HEK293T (cell line): ENCODE results near the gene CRYBB1.

Experiments
- FOXA1 ChIP-seq: fragments of 450-650 bp; IDR thresholded peaks from 2 replicates; pipeline ENCODE4 v1.6.1; 2016; ENCODE audit warnings: mild to moderate bottlenecking
- FOXK2 ChIP-seq: fragments of 450-650 bp; IDR thresholded peaks from 2 replicates; pipeline ENCODE4 v1.6.1; 2016; ENCODE audit warnings: mild to moderate bottlenecking
- PKNOX1 ChIP-seq: fragments of 450-650 bp; IDR thresholded peaks from 2 replicates; pipeline ENCODE4 v1.6.1; 2016

- TF ChIP-seq FOXK2 (no peak), PKNOX1 (no peak), FOXA1 (no peak)
Observed at GRCh38 chr22:26558248-26558895, 59.5 kb downstream of the CRYBB1 start.
